ENCODE measurements around the gene VPS54. TPM values are rescaled to one million over a fixed set of nuclear protein-coding genes. Genes with fewer than 3 reads are reported as not detected.
"Not testable (repeated sequence)": the region's sequence is repeated elsewhere in the genome, so short reads cannot be mapped to it uniquely, and the experiment has no call there.

Gene VPS54
- total RNA-seq, 1 donor = 18.8 TPM

DNA sequence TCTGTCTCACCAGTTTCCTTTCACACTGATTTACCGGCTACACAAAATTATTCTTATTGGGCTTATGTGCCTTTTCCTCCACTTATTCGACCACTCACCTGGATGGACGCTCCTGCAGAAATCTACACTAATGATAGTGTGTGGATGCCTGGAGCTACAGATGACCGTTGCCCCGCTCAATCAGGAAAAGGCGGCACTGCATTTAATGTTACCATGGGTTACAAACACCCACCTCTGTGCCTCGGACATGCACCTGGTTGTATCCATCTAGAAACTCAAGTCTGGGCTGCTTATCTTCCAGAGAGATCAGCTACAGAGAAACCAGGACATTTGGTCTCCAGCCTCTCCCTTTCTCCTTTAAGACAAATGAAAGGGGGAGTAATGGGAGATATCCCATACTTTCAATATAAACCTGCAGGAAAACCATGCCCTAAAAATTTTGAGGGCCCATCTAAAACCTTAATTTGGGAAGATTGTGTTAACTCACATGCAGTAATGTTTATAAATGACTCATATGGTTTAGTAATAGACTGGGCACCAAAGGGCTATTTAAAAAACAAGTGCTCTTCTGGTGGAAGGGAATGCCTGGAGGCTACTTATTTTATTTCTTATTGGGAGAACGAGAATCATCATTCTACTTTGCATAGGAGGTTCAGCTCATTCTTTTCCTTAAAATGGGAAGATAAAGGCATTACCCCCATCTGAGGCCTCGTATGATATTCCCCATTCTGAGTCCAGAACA, 24.7 kb downstream of the VPS54 start:
- H3K9me3 ChIP-seq (ENCODE audit: low read depth, low read length); H3K27ac ChIP-seq (ENCODE audit: low read depth, low read length); H3K36me3 ChIP-seq (ENCODE audit: insufficient read depth, low read length); H3K4me2 ChIP-seq (ENCODE audit: insufficient read depth, low read length); DNase-seq (ENCODE audit: insufficient read length, low spot score, missing footprints); H3K27me3 ChIP-seq (ENCODE audit: insufficient read depth, low read length); H3K4me1 ChIP-seq (ENCODE audit: insufficient read depth, low read length); H3K4me3 ChIP-seq (ENCODE audit: insufficient read depth, low read length); H2AFZ ChIP-seq (ENCODE audit: low read length): not testable (repeated sequence)
- peaks cover 44% of the 10 kb centered on the region for H3K79me2 ChIP-seq (ENCODE audit: insufficient read depth, low read length)
- H4K20me1 ChIP-seq (ENCODE audit: insufficient read depth, low read length) = peaks cover 13% of the 10 kb centered on the region

DNA sequence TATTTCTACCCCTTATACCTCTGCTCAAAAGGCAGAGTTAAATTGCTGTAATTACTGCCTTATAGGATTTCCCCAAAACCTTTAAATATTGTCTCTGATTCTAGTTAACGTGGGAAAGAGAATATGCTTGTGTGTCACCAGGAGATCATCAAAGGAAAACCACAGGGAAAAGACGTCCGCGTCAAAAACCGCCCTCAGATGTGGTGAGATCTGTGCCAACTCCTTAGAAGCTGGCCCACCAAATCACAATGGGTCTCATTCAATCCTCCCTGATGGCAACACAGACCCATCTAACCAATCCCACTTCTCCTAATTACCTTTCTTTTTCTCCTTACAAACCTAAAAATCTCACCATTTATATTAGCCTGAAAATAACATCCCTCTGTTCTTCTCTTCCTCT, 25.4 kb downstream of the VPS54 start:
- Histone ChIP-seq H3K4me3 (ENCODE audit: insufficient read depth, low read length) (no peak overlapping the region), H3K9me3 (ENCODE audit: low read depth, low read length) (no peaks in the 10 kb centered on the region), H3K36me3 (ENCODE audit: insufficient read depth, low read length) (no peaks in the 10 kb centered on the region), H3K27ac (ENCODE audit: low read depth, low read length) (no peak overlapping the region), H3K27me3 (ENCODE audit: insufficient read depth, low read length) (no peaks in the 10 kb centered on the region), H3K4me2 (ENCODE audit: insufficient read depth, low read length) (no peak overlapping the region), H3K79me2 (ENCODE audit: insufficient read depth, low read length) (peaks cover 50% of the 10 kb centered on the region), H2AFZ (ENCODE audit: low read length) (no peak overlapping the region), H4K20me1 (ENCODE audit: insufficient read depth, low read length) (peaks cover 15% of the 10 kb centered on the region), H3K4me1 (ENCODE audit: insufficient read depth, low read length) (peaks cover 3% of the 10 kb centered on the region)
- no peak for TF ChIP-seq CTCF (IDR thresholded peaks at IDR 0.05; ENCODE audit: extremely low read depth, low read depth, low read length)
- DNase-seq (ENCODE audit: insufficient read length, low spot score, missing footprints) = no peak

DNA sequence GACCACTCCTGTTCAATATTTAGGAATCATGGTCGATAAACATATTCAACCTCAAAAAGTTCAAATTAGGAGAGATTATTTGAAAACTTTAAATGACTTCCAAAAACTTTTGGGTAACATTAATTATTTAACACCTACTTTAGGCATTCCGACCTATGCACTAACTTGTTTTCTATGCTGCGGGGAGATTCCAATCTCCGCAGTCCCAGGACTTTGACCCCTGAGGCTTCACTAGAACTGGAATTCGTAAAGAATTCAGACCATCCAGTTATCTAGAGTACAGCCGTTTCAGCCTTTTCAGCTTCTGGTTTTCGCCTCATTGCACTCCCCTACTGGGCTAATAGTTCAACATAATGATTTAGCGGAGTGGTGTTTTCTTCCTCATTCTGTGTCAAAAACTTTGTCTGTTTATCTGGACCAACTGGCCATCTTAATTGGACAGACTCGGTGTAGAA, 26.1 kb downstream of the VPS54 start:
- DNase-seq (ENCODE audit: insufficient read length, low spot score, missing footprints); H3K27ac ChIP-seq (ENCODE audit: low read depth, low read length); H3K36me3 ChIP-seq (ENCODE audit: insufficient read depth, low read length); H3K27me3 ChIP-seq (ENCODE audit: insufficient read depth, low read length); H2AFZ ChIP-seq (ENCODE audit: low read length); H3K9me3 ChIP-seq (ENCODE audit: low read depth, low read length); H3K4me2 ChIP-seq (ENCODE audit: insufficient read depth, low read length); H3K4me3 ChIP-seq (ENCODE audit: insufficient read depth, low read length); H3K4me1 ChIP-seq (ENCODE audit: insufficient read depth, low read length): not testable (repeated sequence)
- H4K20me1 ChIP-seq (ENCODE audit: insufficient read depth, low read length) = peaks cover 15% of the 10 kb centered on the region
- H3K79me2 ChIP-seq (ENCODE audit: insufficient read depth, low read length) = peaks cover 49% of the 10 kb centered on the region

GRCh38 chr2:63992061-63992685, 27.1 kb downstream of the VPS54 start:
- DNase-seq (ENCODE audit: insufficient read length, low spot score, missing footprints) = no peak
- no peak overlapping the region for H3K27ac ChIP-seq (ENCODE audit: low read depth, low read length)
- H3K4me1 ChIP-seq (ENCODE audit: insufficient read depth, low read length) = peaks cover 3% of the 10 kb centered on the region
- peaks cover 51% of the 10 kb centered on the region for H3K79me2 ChIP-seq (ENCODE audit: insufficient read depth, low read length)
- no peaks in the 10 kb centered on the region for H3K27me3 ChIP-seq (ENCODE audit: insufficient read depth, low read length)
- no peak overlapping the region for H3K4me2 ChIP-seq (ENCODE audit: insufficient read depth, low read length)
- H3K4me3 ChIP-seq (ENCODE audit: insufficient read depth, low read length) = no peak overlapping the region
- TF ChIP-seq CTCF (IDR thresholded peaks at IDR 0.05; ENCODE audit: extremely low read depth, low read depth, low read length) = no peak
- H2AFZ ChIP-seq (ENCODE audit: low read length) = no peak overlapping the region
- H4K20me1 ChIP-seq (ENCODE audit: insufficient read depth, low read length) = peaks cover 15% of the 10 kb centered on the region
- no peaks in the 10 kb centered on the region for H3K36me3 ChIP-seq (ENCODE audit: insufficient read depth, low read length)
- H3K9me3 ChIP-seq (ENCODE audit: low read depth, low read length) = no peaks in the 10 kb centered on the region

DNA sequence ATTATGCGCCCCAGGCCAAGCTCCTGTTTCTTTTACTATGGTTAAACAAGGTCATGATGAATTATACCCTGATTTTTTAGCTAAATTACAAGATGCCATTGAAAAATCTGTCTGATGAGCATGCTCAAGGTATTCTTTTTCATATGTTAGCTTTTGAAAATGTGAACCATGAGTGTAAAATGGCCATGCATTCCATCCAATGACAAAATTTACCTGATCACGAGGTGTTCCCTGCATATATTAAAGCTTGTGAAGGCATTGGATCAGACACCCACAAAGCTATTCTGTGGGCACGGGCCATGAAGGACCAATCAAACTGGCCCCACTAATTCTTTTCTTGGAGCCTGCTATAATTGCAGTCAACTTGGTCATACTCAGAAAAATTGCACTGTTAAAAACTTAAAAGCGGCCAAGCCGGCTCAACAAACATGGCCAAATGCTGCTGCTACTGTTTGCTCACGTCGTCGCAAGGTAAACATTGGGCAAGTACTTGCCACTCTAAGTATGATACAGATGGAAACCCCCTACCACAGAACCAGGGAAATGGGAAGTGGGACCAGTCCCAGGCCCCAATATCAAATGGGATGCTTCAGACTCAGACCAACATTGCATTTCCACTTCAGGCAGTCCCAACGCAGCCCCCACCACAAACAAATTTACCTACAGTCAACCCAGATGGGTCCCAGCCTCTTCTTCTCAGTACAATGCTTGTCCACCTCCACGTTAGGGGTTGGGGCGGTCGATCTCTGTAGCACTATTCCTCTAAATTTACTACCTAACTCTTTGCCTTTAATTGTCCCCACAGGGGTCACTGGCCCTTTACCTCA, 27.8 kb downstream of the VPS54 start:
- not testable (repeated sequence) for H2AFZ ChIP-seq (ENCODE audit: low read length); H3K9me3 ChIP-seq (ENCODE audit: low read depth, low read length); H3K4me2 ChIP-seq (ENCODE audit: insufficient read depth, low read length); H3K27ac ChIP-seq (ENCODE audit: low read depth, low read length); H3K4me3 ChIP-seq (ENCODE audit: insufficient read depth, low read length); H3K27me3 ChIP-seq (ENCODE audit: insufficient read depth, low read length); DNase-seq (ENCODE audit: insufficient read length, low spot score, missing footprints); H3K4me1 ChIP-seq (ENCODE audit: insufficient read depth, low read length); H3K36me3 ChIP-seq (ENCODE audit: insufficient read depth, low read length)
- Histone ChIP-seq H4K20me1 (ENCODE audit: insufficient read depth, low read length) (peaks cover 18% of the 10 kb centered on the region), H3K79me2 (ENCODE audit: insufficient read depth, low read length) (peaks cover 55% of the 10 kb centered on the region)

Data from osteoblast (primary cell).